Sigmoid colon (tissue), 7 donors: Measurements from ENCODE around the gene PLD3. TPM values are rescaled to one million over a fixed set of nuclear protein-coding genes. Genes with fewer than 3 reads are reported as not detected.
"Not testable (repeated sequence)": the region's sequence is repeated elsewhere in the genome, so short reads cannot be mapped to it uniquely, and the experiment has no call there.

Experiments
- DNase-seq: peaks from one replicate; pipeline ENCODE4 v3.0.0-alpha.2; 2019
- H3K27ac ChIP-seq, 4 donors: fragments of 200-600 bp; sonication (generic); one replicate each; pipeline ENCODE4 v1.5.1; 2016 to 2019; ENCODE audit warnings: mild to moderate bottlenecking in 1 of 4
- H3K27me3 ChIP-seq, 3 donors: fragments of 200-600 bp; sonication (generic); one replicate each; pipeline ENCODE4 v1.5.1; 2019; ENCODE audit warnings: mild to moderate bottlenecking in 1 of 3
- H3K36me3 ChIP-seq, 4 donors: fragments of 200-600 bp; sonication (generic); one replicate each; pipeline ENCODE4 v1.5.1; 2016 to 2019
- H3K4me1 ChIP-seq, 4 donors: fragments of 200-600 bp; sonication (generic); one replicate each; pipeline ENCODE4 v1.5.1; 2017 to 2019
- H3K4me3 ChIP-seq, 4 donors: fragments of 200-600 bp; sonication (generic); one replicate each; pipeline ENCODE4 v1.5.1; 2017 to 2019; ENCODE audit warnings: mild to moderate bottlenecking in 2 of 4, moderate library complexity in 1 of 4
- H3K9me3 ChIP-seq, 4 donors: fragments of 200-600 bp in 3 of 4; sonication (generic) in 3 of 4; one replicate each; pipeline versions ENCODE4 v1.5.1 to v1.6.1; 2013 to 2019
- EP300 ChIP-seq, 4 donors: sonication (generic); formaldehyde crosslinking; IDR thresholded peaks; one replicate each; pipeline ENCODE4 v1.6.1; 2017; ENCODE audit warnings: antibody characterized with exemption in 4 of 4
- POLR2A ChIP-seq, 2 donors: fragments of 450-650 bp; IDR thresholded peaks; one replicate each; pipeline ENCODE4 v1.6.1; 2016; ENCODE audit warnings: antibody characterized with exemption in 2 of 2, mild to moderate bottlenecking in 2 of 2, moderate library complexity in 2 of 2
- POLR2AphosphoS5 ChIP-seq, 4 donors: sonication (generic); formaldehyde crosslinking; IDR thresholded peaks; one replicate each; pipeline ENCODE4 v1.6.1; 2017; ENCODE audit warnings: antibody characterized with exemption in 4 of 4
- WGBS, 2 donors: extraction: QIAGEN DNeasy Blood & Tissue Kit; methylation state at CpG; one replicate each; pipeline ENCODE4 v1.1.7; 2013; 5-methylcytosine and 5-hydroxymethylcytosine counted together
- intact Hi-C: fragments of 100-400 bp; cut with DNase I; formaldehyde crosslinking; loops from one replicate; pipeline ENCODE4 v1.15.1; 2023
- polyA plus RNA-seq, 3 donors: library from polyadenylated mRNA; stranded (reverse); fragments of 200-250 nt; gene quantifications; one replicate each; pipeline ENCODE4 v1.2.3, GENCODE V29; 2013
- total RNA-seq, 4 donors: library from RNA; depleted of rRNA; stranded (reverse); fragments of >200 nt; gene quantifications; one replicate each; pipeline ENCODE4 v1.1.0, GENCODE V29; 2016
- TF ChIP-seq, protein P1 (sequence below), 4 experiments: fragments of 450-650 bp in 3 of 4; fragments of 200-600 bp in 1 of 4; IDR thresholded peaks; one replicate each; pipeline ENCODE4 v1.5.1; 2016 to 2019; ENCODE audit warnings: antibody characterized with exemption in 4 of 4, mild to moderate bottlenecking in 3 of 4, moderate library complexity in 2 of 4
- donor health status: healthy with polysubstance abuse.
- donor health status: Bipolar disorder and iron deficiency.
- donor health status: healthy.

Gene PLD3
- total and polyA plus RNA-seq, 7 donors: 48.0 to 270 (median 164) TPM

DNA sequence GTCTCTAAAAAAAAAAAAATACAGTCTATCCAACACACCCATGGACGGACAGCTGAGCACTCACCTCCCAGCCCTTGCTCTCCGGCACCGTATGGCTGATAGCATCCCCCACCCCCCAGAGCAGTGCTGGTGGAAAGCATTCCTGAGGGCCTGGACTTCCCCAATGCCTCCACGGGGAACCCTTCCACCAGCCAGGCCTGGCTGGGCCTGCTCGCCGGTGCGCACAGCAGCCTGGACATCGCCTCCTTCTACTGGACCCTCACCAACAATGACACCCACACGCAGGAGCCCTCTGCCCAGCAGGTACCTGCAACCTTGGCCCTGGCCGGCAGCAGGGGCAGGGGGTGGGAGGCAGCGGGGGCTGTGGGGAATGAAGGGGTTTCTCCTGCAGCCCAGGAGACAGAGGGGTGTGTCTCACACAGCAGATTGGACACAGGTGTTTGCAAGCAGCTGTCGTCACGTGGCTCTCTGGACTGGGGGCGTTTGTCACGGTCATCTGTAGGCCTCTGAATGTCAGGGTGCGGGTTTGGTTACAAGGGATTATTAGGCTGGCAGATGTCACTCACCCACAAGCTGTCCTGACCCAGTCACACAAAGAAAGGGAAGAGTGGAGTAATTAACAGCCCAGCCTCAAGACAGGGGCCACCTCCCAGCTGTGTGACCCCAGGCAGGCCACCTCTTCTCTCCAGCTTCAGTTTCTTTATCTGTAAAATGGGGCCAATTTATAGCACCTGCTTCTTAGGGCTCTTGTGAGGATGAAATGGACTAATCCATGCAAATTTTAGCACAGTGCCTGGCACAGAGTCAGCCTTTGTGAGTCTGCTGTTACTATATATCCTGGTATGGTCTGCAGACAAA, 19.3 kb downstream of the PLD3 start:
- H3K36me3 ChIP-seq: peaks cover 13 to 60% (median 21%) of the 10 kb centered on the region in 4 donors
- H3K4me1 ChIP-seq: peaks cover 0 to 22% (median 18%) of the 10 kb centered on the region in 4 donors
- TF ChIP-seq, protein P1, sequence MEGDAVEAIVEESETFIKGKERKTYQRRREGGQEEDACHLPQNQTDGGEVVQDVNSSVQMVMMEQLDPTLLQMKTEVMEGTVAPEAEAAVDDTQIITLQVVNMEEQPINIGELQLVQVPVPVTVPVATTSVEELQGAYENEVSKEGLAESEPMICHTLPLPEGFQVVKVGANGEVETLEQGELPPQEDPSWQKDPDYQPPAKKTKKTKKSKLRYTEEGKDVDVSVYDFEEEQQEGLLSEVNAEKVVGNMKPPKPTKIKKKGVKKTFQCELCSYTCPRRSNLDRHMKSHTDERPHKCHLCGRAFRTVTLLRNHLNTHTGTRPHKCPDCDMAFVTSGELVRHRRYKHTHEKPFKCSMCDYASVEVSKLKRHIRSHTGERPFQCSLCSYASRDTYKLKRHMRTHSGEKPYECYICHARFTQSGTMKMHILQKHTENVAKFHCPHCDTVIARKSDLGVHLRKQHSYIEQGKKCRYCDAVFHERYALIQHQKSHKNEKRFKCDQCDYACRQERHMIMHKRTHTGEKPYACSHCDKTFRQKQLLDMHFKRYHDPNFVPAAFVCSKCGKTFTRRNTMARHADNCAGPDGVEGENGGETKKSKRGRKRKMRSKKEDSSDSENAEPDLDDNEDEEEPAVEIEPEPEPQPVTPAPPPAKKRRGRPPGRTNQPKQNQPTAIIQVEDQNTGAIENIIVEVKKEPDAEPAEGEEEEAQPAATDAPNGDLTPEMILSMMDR (IDR thresholded peaks at IDR 0.05): no peak
- TF ChIP-seq EP300 (IDR thresholded peaks at IDR 0.05): no peak
- no peak for TF ChIP-seq POLR2A (IDR thresholded peaks at IDR 0.05)
- TF ChIP-seq POLR2AphosphoS5 (IDR thresholded peaks at IDR 0.05): no peak
- intact Hi-C loops: loop anchor here (5.0 kb wide), 1 partner anchor 34 kb away; no protein-coding TSS in a partner anchor
- WGBS, 2 donors: 92% methylated on average over 16 of the region's 16 CpGs
- no peaks in the 10 kb centered on the region for H3K27me3 ChIP-seq
- H3K9me3 ChIP-seq: no peaks in the 10 kb centered on the region
- no peak overlapping the region for H3K27ac ChIP-seq
- no peak overlapping the region for H3K4me3 ChIP-seq
- no peak for DNase-seq

DNA sequence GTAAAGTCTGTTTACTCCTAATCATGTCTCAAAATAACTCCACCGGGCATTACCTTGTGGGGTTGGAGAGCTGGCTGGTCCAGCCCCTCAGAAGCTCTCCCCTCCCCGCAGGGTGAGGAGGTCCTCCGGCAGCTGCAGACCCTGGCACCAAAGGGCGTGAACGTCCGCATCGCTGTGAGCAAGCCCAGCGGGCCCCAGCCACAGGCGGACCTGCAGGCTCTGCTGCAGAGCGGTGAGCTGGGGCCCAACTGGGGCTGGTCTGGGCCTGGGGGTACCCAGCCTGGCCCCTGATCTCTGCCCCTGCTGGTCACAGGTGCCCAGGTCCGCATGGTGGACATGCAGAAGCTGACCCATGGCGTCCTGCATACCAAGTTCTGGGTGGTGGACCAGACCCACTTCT, 21.3 kb downstream of the PLD3 start:
- Histone ChIP-seq H3K36me3 (peaks cover 13 to 80% (median 30%) of the 10 kb centered on the region in 4 donors), H3K4me1 (peaks cover 0 to 22% (median 18%) of the 10 kb centered on the region in 4 donors), H3K9me3 (no peaks in the 10 kb centered on the region), H3K27ac (no peak overlapping the region), H3K4me3 (no peak overlapping the region), H3K27me3 (no peaks in the 10 kb centered on the region)
- no peak for DNase-seq
- no peak for TF ChIP-seq POLR2AphosphoS5 (IDR thresholded peaks at IDR 0.05)
- TF ChIP-seq POLR2A (IDR thresholded peaks at IDR 0.05): no peak
- 94 to 95% methylated on average over 12 of the region's 12 CpGs for WGBS, 2 donors
- intact Hi-C loops: loop anchor here (5.0 kb wide), 1 partner anchor 33 kb away; no protein-coding TSS in a partner anchor

DNA sequence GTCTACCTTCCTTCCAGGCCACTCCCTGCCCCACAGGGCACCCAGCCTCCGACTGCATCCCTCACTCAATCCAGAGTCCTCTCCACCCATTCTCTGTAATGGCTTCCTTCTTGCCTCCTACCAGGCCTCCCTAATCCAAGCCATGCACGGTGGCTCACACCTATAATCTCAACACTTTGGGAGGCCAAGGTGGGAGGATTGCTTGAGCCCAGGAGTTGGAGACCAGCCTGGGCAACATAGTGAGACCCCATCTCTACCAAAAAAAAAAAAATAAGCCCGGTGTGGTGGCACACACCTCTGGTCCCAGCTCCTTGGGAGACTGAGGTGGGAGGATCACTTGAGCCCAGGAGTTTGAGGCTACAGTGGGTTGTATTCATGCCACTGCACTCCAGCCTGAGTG, 21.8 kb downstream of the PLD3 start:
- DNase-seq, H3K27ac ChIP-seq, intact Hi-C loops, H3K9me3 ChIP-seq, H3K27me3 ChIP-seq, H3K4me3 ChIP-seq: not testable (repeated sequence)
- Histone ChIP-seq H3K36me3 (peaks cover 13 to 85% (median 30%) of the 10 kb centered on the region in 4 donors), H3K4me1 (peaks cover 0 to 18% (median 14%) of the 10 kb centered on the region in 4 donors)
- WGBS, 2 donors: 94 to 95% methylated on average over 3 of the region's 3 CpGs

DNA sequence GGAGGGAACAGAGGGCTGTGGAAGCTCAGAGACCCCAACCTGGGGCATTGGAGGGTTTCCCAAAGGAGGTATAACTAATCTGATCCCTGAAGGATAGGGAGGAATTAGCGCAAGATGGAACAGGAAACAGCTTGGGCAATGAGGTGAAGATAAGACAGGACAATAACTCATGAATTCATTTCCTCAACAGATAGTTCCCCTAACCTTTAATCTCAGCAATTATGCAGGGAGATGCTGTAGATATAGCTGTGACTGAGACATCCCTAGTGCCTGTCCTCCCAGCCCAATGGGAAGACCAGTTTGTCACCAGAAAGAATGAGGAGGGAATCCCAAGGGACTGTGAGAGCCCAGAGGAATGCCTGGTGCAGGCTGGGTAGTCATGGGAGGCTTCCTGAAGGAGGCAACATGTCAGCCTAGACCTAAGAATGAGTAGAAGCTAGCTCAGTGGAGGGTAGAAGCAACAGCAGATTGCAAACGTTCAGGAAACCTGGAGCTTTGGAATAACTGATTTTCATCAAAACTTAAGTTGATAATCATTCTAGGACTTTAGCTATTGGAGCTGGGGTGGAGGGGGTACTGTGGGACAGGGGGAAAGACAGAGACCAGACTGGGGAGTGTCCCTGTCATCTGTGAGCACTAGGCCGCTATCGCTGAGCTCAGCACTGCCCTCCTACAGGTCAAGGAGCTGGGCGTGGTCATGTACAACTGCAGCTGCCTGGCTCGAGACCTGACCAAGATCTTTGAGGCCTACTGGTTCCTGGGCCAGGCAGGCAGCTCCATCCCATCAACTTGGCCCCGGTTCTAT, 22.7 kb downstream of the PLD3 start:
- H3K4me3 ChIP-seq: no peak overlapping the region
- no peak overlapping the region for H3K27ac ChIP-seq
- TF ChIP-seq EP300 (IDR thresholded peaks at IDR 0.05) (no peak), POLR2A (IDR thresholded peaks at IDR 0.05) (no peak), POLR2AphosphoS5 (IDR thresholded peaks at IDR 0.05) (no peak)
- TF ChIP-seq, protein P1 (IDR thresholded peaks at IDR 0.05): no peak
- H3K27me3 ChIP-seq: no peaks in the 10 kb centered on the region
- intact Hi-C loops: no loop called here
- peaks cover 13 to 93% (median 30%) of the 10 kb centered on the region in 4 donors for H3K36me3 ChIP-seq
- H3K9me3 ChIP-seq: no peaks in the 10 kb centered on the region
- H3K4me1 ChIP-seq: peaks cover 0 to 9% (median 6%) of the 10 kb centered on the region in 4 donors
- 88 to 92% methylated on average over 7 of the region's 7 CpGs for WGBS, 2 donors
- DNase-seq: no peak

- H3K27ac ChIP-seq: no peak overlapping the region
- peaks cover 0 to 3% (median under 1%) of the 10 kb centered on the region in 4 donors for H3K4me1 ChIP-seq
- peaks cover 13 to 96% (median 30%) of the 10 kb centered on the region in 4 donors for H3K36me3 ChIP-seq
- WGBS, 2 donors: 97 to 99% methylated on average over 5 of the region's 5 CpGs
- DNase-seq: no peak
- H3K27me3 ChIP-seq: no peaks in the 10 kb centered on the region
- H3K9me3 ChIP-seq: no peaks in the 10 kb centered on the region
- H3K4me3 ChIP-seq: no peak overlapping the region
- TF ChIP-seq, protein P1 (IDR thresholded peaks at IDR 0.05): no peak
- TF ChIP-seq POLR2A (IDR thresholded peaks at IDR 0.05) (no peak), EP300 (IDR thresholded peaks at IDR 0.05) (no peak), POLR2AphosphoS5 (IDR thresholded peaks at IDR 0.05) (no peak)
- intact Hi-C loops: no loop called here
Measured at GRCh38 chr19:40371802-40372122, 23.3 kb downstream of the PLD3 start.
